GM18511 (cell line): Measurements from ENCODE around the gene GABBR2.

Experiments used
- ATAC-seq: cut with Tn5 transposase; IDR thresholded peaks from one replicate; pipeline ENCODE4 v1.9.1; 2021; ENCODE audit warnings: mild to moderate bottlenecking, moderate library complexity; ENCODE audit not compliant: unreplicated experiment

GABBR2 gene

GRCh38 chr9:98330831-98331230 lies 377.9 kb downstream of the GABBR2 start:
- no peak for ATAC-seq

GRCh38 chr9:98329904-98330303 lies 378.8 kb downstream of the GABBR2 start:
- no peak for ATAC-seq

GRCh38 chr9:98329281-98329680 lies 379.5 kb downstream of the GABBR2 start:
- no peak for ATAC-seq

- no peak for ATAC-seq
Measured at GRCh38 chr9:98328770-98329169, 380.0 kb downstream of the GABBR2 start.

- no peak for ATAC-seq
Measured at GRCh38 chr9:98328141-98328540, 380.6 kb downstream of the GABBR2 start.

DNA sequence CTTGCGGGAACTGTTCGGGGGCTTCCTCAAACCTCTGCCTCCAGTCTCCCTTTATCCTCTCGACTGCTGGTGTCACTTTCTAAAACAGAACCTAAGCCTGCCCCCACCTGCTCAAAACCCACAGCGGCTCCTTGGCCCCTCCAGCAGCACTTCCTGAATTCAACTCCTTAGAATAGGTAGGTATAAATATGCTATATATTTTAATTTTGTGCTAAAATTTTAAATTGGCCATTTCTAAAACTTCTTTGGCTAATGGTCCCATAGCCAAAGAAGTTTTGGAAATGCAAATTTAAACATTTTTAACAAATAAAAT lies 381.5 kb downstream of the GABBR2 start:
- ATAC-seq = no peak

GRCh38 chr9:98326459-98327248 lies 382.1 kb downstream of the GABBR2 start:
- ATAC-seq = no peak

GRCh38 chr9:98324801-98325200 lies 383.9 kb downstream of the GABBR2 start:
- no peak for ATAC-seq

GRCh38 chr9:98323831-98324135 lies 385.0 kb downstream of the GABBR2 start:
- ATAC-seq = no peak

DNA sequence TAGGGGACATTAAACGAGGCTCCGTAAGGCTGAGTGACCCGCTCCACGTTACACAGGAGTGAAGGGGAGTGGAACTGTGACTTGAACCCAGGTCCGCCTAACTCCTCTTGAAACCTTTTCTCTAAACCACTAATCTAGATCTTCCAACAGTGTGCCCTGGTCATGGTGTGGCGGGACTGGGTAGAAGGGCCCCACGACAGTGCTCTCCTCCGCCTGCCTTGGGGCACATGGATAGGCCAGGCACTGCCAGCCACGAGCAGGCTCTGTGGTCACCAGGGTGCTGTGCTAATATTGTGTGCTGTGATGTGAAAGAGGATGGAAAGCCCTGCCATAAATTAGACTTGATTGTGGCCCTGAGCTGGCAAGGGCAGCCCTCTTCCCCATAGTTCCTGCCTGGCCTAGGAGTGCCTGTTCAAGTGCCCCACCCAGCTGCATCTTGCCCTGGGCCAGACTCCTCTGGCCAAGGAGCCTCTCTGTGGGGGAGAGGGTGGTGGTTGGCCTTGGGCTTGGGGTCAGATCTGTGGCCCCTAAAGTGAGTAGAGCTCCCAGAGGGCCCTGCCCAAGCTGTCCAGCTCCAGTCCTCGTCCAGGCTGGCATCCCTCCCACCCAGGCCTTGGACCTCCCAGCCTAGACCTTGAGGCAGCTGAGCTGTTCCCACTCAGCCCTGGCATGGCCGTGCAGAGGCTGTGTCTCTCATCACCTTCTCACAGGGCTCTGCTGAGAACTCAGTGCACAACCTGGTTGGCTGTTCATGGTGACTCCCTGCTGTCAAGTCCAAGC lies 385.5 kb downstream of the GABBR2 start:
- ATAC-seq = no peak

GRCh38 chr9:98321269-98321668 lies 387.5 kb downstream of the GABBR2 start:
- no peak for ATAC-seq

GRCh38 chr9:98318834-98319478 lies 389.8 kb downstream of the GABBR2 start:
- no peak for ATAC-seq

GRCh38 chr9:98318041-98318790 lies 390.5 kb downstream of the GABBR2 start:
- ATAC-seq = no peak

DNA sequence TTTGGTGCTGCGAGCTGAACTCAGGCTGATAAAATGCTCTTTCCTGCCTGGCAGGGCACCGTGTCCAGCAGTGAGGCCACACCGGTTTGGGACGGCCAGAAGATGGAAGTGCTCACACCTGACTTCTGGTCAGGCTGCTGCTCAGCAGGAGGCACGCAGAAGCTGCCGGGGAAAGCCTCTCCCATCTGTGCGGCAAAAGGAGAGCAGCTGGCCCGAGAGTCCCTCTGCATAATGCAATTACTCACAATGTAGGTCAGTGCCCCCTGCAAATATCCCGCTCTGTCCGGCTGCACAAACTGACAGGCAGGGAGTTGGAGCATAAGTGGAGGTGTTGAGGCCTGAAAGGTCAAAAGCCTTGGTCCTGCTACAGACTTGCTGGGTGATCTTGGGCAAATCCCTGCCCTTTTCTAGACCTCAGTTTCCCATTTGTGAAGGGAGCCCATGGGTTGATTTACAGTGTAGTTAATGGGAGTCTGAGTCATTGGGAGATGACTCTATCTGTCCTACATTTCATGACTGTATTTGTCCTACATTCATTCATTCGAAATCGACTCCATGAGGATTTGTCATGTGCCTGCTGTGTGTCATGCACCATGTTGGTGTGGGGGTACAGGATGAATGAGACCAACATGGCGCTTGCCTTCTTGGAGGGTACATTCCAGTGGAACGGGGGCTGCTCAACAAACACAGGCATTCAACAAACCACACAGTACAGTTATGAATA lies 391.4 kb downstream of the GABBR2 start:
- ATAC-seq = no peak

- ATAC-seq = no peak
Measured at GRCh38 chr9:98316445-98317133, 392.1 kb downstream of the GABBR2 start.

DNA sequence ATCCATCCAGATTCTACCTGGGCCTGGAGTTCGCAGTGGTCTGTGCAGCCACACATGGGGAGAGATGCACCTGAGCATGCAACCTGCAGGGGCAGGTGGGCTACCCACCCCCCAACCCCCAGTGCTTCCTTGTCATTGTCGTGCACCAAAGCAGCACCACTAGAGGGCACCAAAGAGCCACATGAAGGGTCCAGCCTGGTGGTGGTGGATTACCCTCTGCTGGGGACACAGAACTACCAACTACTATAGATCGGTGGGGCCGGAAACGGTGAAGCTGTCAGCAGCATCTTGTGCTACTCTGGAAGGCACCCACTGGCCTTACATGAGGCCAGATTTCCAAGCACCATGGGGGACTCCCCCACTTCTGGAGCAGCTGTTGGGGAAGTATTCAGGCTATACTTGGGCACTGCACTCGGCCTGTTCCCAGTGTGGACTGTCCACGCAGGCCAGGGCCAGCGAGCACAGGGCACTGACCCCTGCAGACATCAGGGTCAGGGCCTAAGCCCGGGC lies 393.1 kb downstream of the GABBR2 start:
- peak; percentile 75 for ATAC-seq

DNA sequence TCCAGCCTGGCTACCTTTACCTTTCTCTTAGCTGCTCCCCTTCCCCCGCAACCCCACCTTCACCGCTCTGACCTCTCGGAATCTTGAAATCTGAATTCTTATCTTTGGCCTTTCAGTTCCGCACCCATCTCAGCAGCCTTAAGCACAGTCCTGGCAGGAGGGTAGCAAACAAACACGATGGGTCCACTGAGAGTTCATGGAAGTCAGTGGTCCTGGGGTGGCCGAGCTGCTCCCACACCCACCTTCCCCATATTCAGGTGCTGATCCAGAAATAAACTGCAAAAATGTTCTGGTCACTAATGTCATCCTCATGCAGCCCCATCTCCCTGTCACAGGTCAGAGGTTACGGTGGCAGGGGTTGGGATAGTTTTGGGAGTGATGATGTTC lies 393.7 kb downstream of the GABBR2 start:
- ATAC-seq = no peak

GRCh38 chr9:98314381-98315066 lies 394.2 kb downstream of the GABBR2 start:
- ATAC-seq = no peak

DNA sequence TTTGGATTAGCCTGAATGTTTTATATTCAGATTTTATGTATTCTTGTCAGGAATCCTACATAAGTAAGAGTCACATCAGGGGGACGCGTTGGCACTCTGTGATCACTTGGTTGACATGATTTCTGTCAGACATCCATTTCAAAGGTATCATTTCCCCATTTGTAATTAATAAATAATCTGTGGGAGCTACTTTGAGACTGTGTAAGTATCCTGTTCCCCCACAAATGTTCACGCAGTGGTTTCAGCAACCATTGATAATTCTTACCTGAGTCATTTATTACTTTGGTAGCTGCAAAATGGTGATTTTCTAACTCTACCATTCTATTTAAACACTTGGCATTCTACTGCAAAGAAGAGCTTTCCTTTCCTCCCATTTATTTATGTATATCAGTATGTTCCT lies 396.4 kb downstream of the GABBR2 start:
- ATAC-seq = peak; percentile 69
